ENCODE measurements around the gene ADARB1.

The ADARB1 gene

DNA sequence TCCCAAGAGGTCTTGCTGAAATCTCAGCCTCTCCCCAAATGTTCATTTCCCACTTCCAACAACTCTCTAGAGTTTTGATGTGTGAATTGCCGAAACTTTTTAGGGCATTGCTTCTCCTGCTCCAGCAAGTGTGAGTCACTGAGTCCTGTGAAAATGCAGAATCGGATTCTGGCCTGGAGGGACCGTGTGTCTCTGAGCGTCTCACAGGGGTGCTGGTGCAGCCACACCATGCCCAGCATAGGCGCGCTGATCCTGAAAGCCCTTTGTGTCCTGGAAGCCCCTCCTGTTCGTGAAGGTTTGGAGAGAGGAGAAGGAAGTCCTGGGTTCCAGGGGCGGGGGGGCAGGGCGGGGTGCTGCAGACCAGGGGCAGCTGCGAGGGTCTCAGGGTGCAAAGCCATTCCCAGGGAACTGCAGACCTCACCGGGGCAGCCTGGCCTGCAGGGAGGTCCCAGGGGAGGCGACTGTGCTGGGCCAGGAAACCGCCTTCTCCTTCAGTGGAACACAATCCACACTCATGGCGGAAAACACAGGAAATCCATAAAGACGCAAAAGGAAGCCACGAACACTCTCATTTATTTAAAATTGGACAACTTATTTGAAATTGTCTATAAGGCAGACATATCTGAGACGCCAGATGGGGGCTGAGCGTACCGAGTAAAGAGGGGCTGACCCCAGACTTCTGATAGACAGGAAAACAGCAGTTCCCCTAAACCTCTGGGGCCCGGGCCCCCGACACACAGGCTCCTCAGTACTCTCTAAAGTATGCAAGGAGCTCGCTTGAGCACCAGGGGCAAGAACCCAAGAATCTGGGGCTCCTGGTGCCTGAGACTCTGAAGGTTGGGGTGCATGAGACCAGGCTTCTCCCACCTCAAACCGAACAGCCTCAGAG, 43.5 kb upstream of the ADARB1 start:
- POLR2A ChIA-PET: no interaction called here
- CTCF ChIA-PET: no interaction called here
- no peak for DNase-seq (ENCODE audit: extremely low spot score)

DNA sequence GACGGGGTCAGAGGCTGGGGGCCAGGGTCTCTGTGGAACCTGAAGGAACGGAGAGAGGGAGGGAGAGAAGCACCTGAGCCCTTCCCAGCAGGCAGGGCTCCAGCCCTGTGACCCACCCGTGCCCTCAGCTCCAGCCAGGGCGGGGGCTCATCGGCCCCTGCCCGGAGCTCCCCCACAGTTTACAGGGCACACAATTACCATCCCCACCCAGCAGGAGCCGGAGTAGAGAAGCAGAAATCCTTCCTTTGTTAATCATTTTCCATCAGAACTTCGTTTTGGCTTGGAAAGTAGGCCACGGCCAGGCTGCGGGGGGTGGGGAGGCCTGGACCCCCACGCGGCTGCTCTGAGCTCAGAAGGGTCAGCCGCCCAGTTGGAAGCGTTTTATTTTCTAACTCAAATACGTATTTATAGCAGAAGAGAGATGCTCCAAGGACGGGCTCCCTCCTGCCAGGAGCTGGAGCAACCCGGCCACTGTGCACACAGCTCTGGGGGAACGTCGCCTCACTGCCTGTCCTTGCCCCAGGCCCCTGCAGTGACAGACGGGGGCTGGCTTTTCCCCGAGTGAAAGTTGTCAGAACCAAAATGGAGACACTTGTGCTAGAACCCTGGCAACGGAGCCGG, 42.7 kb upstream of the ADARB1 start:
- DNase-seq (ENCODE audit: extremely low spot score): no peak
- no peak for TF ChIP-seq NFRKB (IDR thresholded peaks at IDR 0.05)
- no peak for TF ChIP-seq LEF1 (IDR thresholded peaks at IDR 0.05; ENCODE audit: borderline replicate concordance)
- no peak for TF ChIP-seq ARNT (IDR thresholded peaks at IDR 0.05)
- TF ChIP-seq ZNF384 (IDR thresholded peaks at IDR 0.05): no peak
- TF ChIP-seq FOXA1 (IDR thresholded peaks at IDR 0.05): no peak
- TF ChIP-seq FOXM1 (IDR thresholded peaks at IDR 0.05; ENCODE audit: borderline replicate concordance): no peak
- TF ChIP-seq L3MBTL2 (conservative IDR thresholded peaks at IDR 0.05): no peak
- TF ChIP-seq SP1 (IDR thresholded peaks at IDR 0.05): no peak
- no peak for TF ChIP-seq ELF4 (IDR thresholded peaks at IDR 0.05)
- no peak for TF ChIP-seq PKNOX1 (IDR thresholded peaks at IDR 0.05)
- no peak for TF ChIP-seq BHLHE40 (IDR thresholded peaks at IDR 0.05; ENCODE audit: borderline replicate concordance)
- TF ChIP-seq FOXK2 (IDR thresholded peaks at IDR 0.05): no peak
- TF ChIP-seq CTBP1 (IDR thresholded peaks at IDR 0.05; ENCODE audit: borderline replicate concordance): no peak
- no peak for TF ChIP-seq SUZ12 (IDR thresholded peaks at IDR 0.05)
- no peak for TF ChIP-seq HDGF (IDR thresholded peaks at IDR 0.05; ENCODE audit: borderline replicate concordance)
- TF ChIP-seq TARDBP (IDR thresholded peaks at IDR 0.05): no peak
- POLR2A ChIA-PET: no interaction called here
- CTCF ChIA-PET: no interaction called here

More for the DNA sequence above, 43.5 kb upstream of the ADARB1 start:
- TF ChIP-seq HDGF (IDR thresholded peaks at IDR 0.05; ENCODE audit: borderline replicate concordance): no peak
- no peak for TF ChIP-seq ELF4 (IDR thresholded peaks at IDR 0.05)
- no peak for TF ChIP-seq PKNOX1 (IDR thresholded peaks at IDR 0.05)
- no peak for TF ChIP-seq FOXK2 (IDR thresholded peaks at IDR 0.05)
- no peak for TF ChIP-seq L3MBTL2 (conservative IDR thresholded peaks at IDR 0.05)
- no peak for TF ChIP-seq TARDBP (IDR thresholded peaks at IDR 0.05)
- no peak for TF ChIP-seq SP1 (IDR thresholded peaks at IDR 0.05)
- TF ChIP-seq ZNF384 (IDR thresholded peaks at IDR 0.05): no peak
- no peak for TF ChIP-seq NFRKB (IDR thresholded peaks at IDR 0.05)
- no peak for TF ChIP-seq ARNT (IDR thresholded peaks at IDR 0.05)
- no peak for TF ChIP-seq BHLHE40 (IDR thresholded peaks at IDR 0.05; ENCODE audit: borderline replicate concordance)
- TF ChIP-seq FOXM1 (IDR thresholded peaks at IDR 0.05; ENCODE audit: borderline replicate concordance): no peak
- no peak for TF ChIP-seq FOXA1 (IDR thresholded peaks at IDR 0.05)
- no peak for TF ChIP-seq SUZ12 (IDR thresholded peaks at IDR 0.05)
- no peak for TF ChIP-seq LEF1 (IDR thresholded peaks at IDR 0.05; ENCODE audit: borderline replicate concordance)
- no peak for TF ChIP-seq CTBP1 (IDR thresholded peaks at IDR 0.05; ENCODE audit: borderline replicate concordance)

DNA sequence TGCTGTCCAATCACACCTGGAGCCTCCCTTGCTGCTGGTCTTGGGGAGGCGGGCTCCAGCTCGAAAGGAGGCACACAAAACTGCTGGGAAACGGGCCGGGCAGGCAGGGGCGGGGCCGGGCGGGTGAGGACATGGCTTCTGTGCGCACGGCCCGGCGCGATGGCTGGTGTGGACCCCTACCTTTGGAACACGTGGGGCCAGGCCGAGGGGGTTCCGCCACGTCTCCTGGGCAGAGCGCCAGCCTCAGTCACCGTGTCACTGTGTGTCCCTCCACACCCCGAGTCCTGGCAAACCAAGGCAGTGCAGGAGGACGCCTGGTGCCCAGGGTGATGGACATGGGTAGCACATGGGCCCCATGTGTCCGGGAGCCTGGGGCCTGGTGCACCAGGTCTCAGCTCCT, 42.0 kb upstream of the ADARB1 start:
- POLR2A ChIA-PET: no interaction called here
- no peak for TF ChIP-seq BHLHE40 (IDR thresholded peaks at IDR 0.05; ENCODE audit: borderline replicate concordance)
- no peak for TF ChIP-seq FOXK2 (IDR thresholded peaks at IDR 0.05)
- TF ChIP-seq ARNT (IDR thresholded peaks at IDR 0.05): no peak
- no peak for TF ChIP-seq SP1 (IDR thresholded peaks at IDR 0.05)
- no peak for TF ChIP-seq ELF4 (IDR thresholded peaks at IDR 0.05)
- no peak for TF ChIP-seq PKNOX1 (IDR thresholded peaks at IDR 0.05)
- no peak for TF ChIP-seq NFRKB (IDR thresholded peaks at IDR 0.05)
- TF ChIP-seq CTBP1 (IDR thresholded peaks at IDR 0.05; ENCODE audit: borderline replicate concordance): no peak
- TF ChIP-seq SUZ12 (IDR thresholded peaks at IDR 0.05): no peak
- no peak for TF ChIP-seq FOXA1 (IDR thresholded peaks at IDR 0.05)
- no peak for TF ChIP-seq FOXM1 (IDR thresholded peaks at IDR 0.05; ENCODE audit: borderline replicate concordance)
- no peak for TF ChIP-seq ZNF384 (IDR thresholded peaks at IDR 0.05)
- no peak for TF ChIP-seq TARDBP (IDR thresholded peaks at IDR 0.05)
- no peak for TF ChIP-seq LEF1 (IDR thresholded peaks at IDR 0.05; ENCODE audit: borderline replicate concordance)
- TF ChIP-seq L3MBTL2 (conservative IDR thresholded peaks at IDR 0.05): no peak
- TF ChIP-seq HDGF (IDR thresholded peaks at IDR 0.05; ENCODE audit: borderline replicate concordance): no peak
- CTCF ChIA-PET: no interaction called here
- DNase-seq (ENCODE audit: extremely low spot score): no peak

- CTCF ChIA-PET: no interaction called here
- no peak for DNase-seq (ENCODE audit: extremely low spot score)
- no peak for TF ChIP-seq FOXA1 (IDR thresholded peaks at IDR 0.05)
- no peak for TF ChIP-seq PKNOX1 (IDR thresholded peaks at IDR 0.05)
- no peak for TF ChIP-seq SP1 (IDR thresholded peaks at IDR 0.05)
- no peak for TF ChIP-seq HDGF (IDR thresholded peaks at IDR 0.05; ENCODE audit: borderline replicate concordance)
- no peak for TF ChIP-seq NFRKB (IDR thresholded peaks at IDR 0.05)
- no peak for TF ChIP-seq L3MBTL2 (conservative IDR thresholded peaks at IDR 0.05)
- TF ChIP-seq SUZ12 (IDR thresholded peaks at IDR 0.05): no peak
- no peak for TF ChIP-seq FOXM1 (IDR thresholded peaks at IDR 0.05; ENCODE audit: borderline replicate concordance)
- no peak for TF ChIP-seq CTBP1 (IDR thresholded peaks at IDR 0.05; ENCODE audit: borderline replicate concordance)
- TF ChIP-seq BHLHE40 (IDR thresholded peaks at IDR 0.05; ENCODE audit: borderline replicate concordance): no peak
- TF ChIP-seq FOXK2 (IDR thresholded peaks at IDR 0.05): no peak
- TF ChIP-seq ELF4 (IDR thresholded peaks at IDR 0.05): no peak
- no peak for TF ChIP-seq TARDBP (IDR thresholded peaks at IDR 0.05)
- TF ChIP-seq ZNF384 (IDR thresholded peaks at IDR 0.05): no peak
- TF ChIP-seq LEF1 (IDR thresholded peaks at IDR 0.05; ENCODE audit: borderline replicate concordance): no peak
- no peak for TF ChIP-seq ARNT (IDR thresholded peaks at IDR 0.05)
- POLR2A ChIA-PET: no interaction called here
These were observed 41.2 kb upstream of the ADARB1 start for GRCh38 chr21:45032977-45033710.

Data from HEK293T (cell line).